ENCODE measurements around the gene WDFY3. TPM values are rescaled to one million over a fixed set of nuclear protein-coding genes. Genes with fewer than 3 reads are reported as not detected.

WDFY3 gene
- total and polyA plus RNA-seq, 2 experiments from 2014 or later: 8.0 to 89.0 TPM

DNA sequence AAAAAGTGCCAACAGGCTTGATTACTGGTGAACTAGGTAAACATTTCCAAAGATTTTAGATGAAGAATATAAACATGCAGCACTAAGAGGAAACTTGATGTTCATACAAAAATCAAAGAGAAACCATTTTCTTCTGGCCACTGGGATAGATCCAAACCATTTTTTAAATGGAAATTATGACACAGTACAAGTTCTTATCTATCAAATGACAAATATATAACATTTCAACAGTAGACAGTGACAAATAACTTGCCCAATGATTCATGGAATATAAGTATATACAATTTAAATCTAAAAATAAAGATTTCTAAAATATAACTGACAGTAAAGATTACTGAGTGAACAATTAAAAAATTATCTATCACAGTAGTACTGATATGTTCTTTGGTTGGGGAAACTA, 232.5 kb downstream of the WDFY3 start:
- H3K79me2 ChIP-seq (replicated peaks; ENCODE audit: insufficient read depth): no peaks in the 10 kb centered on the region
- peaks cover 35% of the 10 kb centered on the region for H3K36me3 Mint-ChIP-seq (ENCODE audit: low read depth)
- H3K4me3 ChIP-seq: no peak overlapping the region
- H3K4me1 Mint-ChIP-seq: no peaks in the 10 kb centered on the region
- no peak overlapping the region for H3K4me3 Mint-ChIP-seq
- H3K27me3 Mint-ChIP-seq (ENCODE audit: insufficient read depth, low read depth, poor library complexity): no peaks in the 10 kb centered on the region
- H4K20me1 ChIP-seq (replicated peaks; ENCODE audit: insufficient read depth): no peaks in the 10 kb centered on the region
- no peaks in the 10 kb centered on the region for H3K27me3 ChIP-seq (ENCODE audit: insufficient read depth)
- no peaks in the 10 kb centered on the region for H3K4me1 ChIP-seq (ENCODE audit: insufficient read depth)
- no peaks in the 10 kb centered on the region for H3K9me2 ChIP-seq (ENCODE audit: insufficient read depth)
- no peaks in the 10 kb centered on the region for H3F3A ChIP-seq (replicated peaks; ENCODE audit: low read depth)
- H3K27ac ChIP-seq (ENCODE audit: low read depth): no peak overlapping the region
- no peak overlapping the region for H3K27ac Mint-ChIP-seq
- no peak overlapping the region for H3K4me2 ChIP-seq
- TF ChIP-seq EZH2phosphoT487 (IDR thresholded peaks at IDR 0.05; ENCODE audit: unreplicated experiment): no peak
- TF ChIP-seq, protein P1, sequence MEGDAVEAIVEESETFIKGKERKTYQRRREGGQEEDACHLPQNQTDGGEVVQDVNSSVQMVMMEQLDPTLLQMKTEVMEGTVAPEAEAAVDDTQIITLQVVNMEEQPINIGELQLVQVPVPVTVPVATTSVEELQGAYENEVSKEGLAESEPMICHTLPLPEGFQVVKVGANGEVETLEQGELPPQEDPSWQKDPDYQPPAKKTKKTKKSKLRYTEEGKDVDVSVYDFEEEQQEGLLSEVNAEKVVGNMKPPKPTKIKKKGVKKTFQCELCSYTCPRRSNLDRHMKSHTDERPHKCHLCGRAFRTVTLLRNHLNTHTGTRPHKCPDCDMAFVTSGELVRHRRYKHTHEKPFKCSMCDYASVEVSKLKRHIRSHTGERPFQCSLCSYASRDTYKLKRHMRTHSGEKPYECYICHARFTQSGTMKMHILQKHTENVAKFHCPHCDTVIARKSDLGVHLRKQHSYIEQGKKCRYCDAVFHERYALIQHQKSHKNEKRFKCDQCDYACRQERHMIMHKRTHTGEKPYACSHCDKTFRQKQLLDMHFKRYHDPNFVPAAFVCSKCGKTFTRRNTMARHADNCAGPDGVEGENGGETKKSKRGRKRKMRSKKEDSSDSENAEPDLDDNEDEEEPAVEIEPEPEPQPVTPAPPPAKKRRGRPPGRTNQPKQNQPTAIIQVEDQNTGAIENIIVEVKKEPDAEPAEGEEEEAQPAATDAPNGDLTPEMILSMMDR (conservative IDR thresholded peaks at IDR 0.05; ENCODE audit: low read depth in 2 of 2): no peak
- no peak for TF ChIP-seq ZNF331 (CRISPR knock-in tag; IDR thresholded peaks at IDR 0.05; ENCODE audit: low read depth)
- H3K9me3 Mint-ChIP-seq: no peaks in the 10 kb centered on the region
- peaks cover 17% of the 10 kb centered on the region; the same call in 1 of the 2 replicates for H3K36me3 ChIP-seq (ENCODE audit: insufficient read depth)
- no peak for DNase-seq (ENCODE audit: low spot score)
- no peak overlapping the region for H2AFZ ChIP-seq
- ATAC-seq: no peak

DNA sequence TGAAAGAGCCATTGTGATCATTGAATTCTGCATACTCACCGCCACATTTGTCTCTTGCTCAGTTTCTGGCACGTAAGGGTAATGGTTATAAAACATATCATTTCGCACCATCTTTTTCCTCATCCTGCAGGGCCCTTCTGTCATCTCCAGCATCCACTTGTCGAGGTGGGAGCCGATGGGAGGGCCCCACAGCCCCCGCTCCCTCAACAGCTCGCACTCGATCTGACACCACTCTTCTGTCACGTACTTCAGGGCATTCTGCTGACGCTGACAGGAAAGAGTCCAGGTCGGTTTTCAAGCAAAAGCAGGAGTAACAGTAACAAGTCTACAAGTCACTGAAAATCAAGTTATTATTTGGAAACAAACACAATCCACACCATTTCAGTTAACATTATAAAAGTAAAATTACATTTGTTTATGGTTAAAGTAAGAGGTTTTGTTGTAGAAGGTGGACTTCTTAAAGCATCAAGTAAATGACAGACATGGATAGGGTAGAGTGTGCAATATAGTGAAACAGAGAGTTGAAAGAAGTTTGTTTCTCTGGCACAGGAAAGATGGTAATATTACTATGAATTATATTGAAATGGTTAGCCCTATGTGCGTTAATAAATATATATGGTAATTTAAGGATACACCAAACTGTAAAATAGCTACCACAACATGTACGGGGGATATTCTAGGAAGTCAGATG, 233.0 kb downstream of the WDFY3 start:
- H3K4me3 Mint-ChIP-seq: no peak overlapping the region
- DNase-seq (ENCODE audit: low spot score) (no peak), ATAC-seq (no peak)
- no peaks in the 10 kb centered on the region for H4K20me1 ChIP-seq (replicated peaks; ENCODE audit: insufficient read depth)
- no peak overlapping the region for H3K4me2 ChIP-seq
- H3K9me2 ChIP-seq (ENCODE audit: insufficient read depth): no peaks in the 10 kb centered on the region
- H3K79me2 ChIP-seq (replicated peaks; ENCODE audit: insufficient read depth): no peaks in the 10 kb centered on the region
- no peak overlapping the region for H3K27ac ChIP-seq (ENCODE audit: low read depth)
- no peak overlapping the region for H3K4me3 ChIP-seq
- peaks cover 15% of the 10 kb centered on the region; the same call in 1 of the 2 replicates for H3K36me3 ChIP-seq (ENCODE audit: insufficient read depth)
- H3K27ac Mint-ChIP-seq: no peak overlapping the region
- peaks cover 30% of the 10 kb centered on the region for H3K36me3 Mint-ChIP-seq (ENCODE audit: low read depth)
- no peaks in the 10 kb centered on the region for H3K27me3 Mint-ChIP-seq (ENCODE audit: insufficient read depth, low read depth, poor library complexity)
- no peaks in the 10 kb centered on the region for H3K4me1 Mint-ChIP-seq
- H3K9me3 Mint-ChIP-seq: no peaks in the 10 kb centered on the region
- H3K27me3 ChIP-seq (ENCODE audit: insufficient read depth): no peaks in the 10 kb centered on the region
- no peaks in the 10 kb centered on the region for H3F3A ChIP-seq (replicated peaks; ENCODE audit: low read depth)
- no peak overlapping the region for H2AFZ ChIP-seq
- no peaks in the 10 kb centered on the region for H3K4me1 ChIP-seq (ENCODE audit: insufficient read depth)
- TF ChIP-seq STAT1 (IDR thresholded peaks at IDR 0.05; ENCODE audit: unreplicated experiment): no peak
- TF ChIP-seq, protein P1 (conservative IDR thresholded peaks at IDR 0.05; ENCODE audit: low read depth in 2 of 2): no peak
- no peak for TF ChIP-seq ZNF114 (CRISPR knock-in tag; IDR thresholded peaks at IDR 0.05)
- TF ChIP-seq, protein P2, sequence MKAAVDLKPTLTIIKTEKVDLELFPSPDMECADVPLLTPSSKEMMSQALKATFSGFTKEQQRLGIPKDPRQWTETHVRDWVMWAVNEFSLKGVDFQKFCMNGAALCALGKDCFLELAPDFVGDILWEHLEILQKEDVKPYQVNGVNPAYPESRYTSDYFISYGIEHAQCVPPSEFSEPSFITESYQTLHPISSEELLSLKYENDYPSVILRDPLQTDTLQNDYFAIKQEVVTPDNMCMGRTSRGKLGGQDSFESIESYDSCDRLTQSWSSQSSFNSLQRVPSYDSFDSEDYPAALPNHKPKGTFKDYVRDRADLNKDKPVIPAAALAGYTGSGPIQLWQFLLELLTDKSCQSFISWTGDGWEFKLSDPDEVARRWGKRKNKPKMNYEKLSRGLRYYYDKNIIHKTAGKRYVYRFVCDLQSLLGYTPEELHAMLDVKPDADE (IDR thresholded peaks at IDR 0.05): no peak
- no peak for TF ChIP-seq NANOG (IDR thresholded peaks at IDR 0.05; ENCODE audit: borderline replicate concordance)
- no peak for TF ChIP-seq EZH2 (IDR thresholded peaks at IDR 0.05; ENCODE audit: low read depth, unreplicated experiment)
- TF ChIP-seq JUNB (IDR thresholded peaks at IDR 0.05; ENCODE audit: unreplicated experiment): no peak
- TF ChIP-seq, protein P3, sequence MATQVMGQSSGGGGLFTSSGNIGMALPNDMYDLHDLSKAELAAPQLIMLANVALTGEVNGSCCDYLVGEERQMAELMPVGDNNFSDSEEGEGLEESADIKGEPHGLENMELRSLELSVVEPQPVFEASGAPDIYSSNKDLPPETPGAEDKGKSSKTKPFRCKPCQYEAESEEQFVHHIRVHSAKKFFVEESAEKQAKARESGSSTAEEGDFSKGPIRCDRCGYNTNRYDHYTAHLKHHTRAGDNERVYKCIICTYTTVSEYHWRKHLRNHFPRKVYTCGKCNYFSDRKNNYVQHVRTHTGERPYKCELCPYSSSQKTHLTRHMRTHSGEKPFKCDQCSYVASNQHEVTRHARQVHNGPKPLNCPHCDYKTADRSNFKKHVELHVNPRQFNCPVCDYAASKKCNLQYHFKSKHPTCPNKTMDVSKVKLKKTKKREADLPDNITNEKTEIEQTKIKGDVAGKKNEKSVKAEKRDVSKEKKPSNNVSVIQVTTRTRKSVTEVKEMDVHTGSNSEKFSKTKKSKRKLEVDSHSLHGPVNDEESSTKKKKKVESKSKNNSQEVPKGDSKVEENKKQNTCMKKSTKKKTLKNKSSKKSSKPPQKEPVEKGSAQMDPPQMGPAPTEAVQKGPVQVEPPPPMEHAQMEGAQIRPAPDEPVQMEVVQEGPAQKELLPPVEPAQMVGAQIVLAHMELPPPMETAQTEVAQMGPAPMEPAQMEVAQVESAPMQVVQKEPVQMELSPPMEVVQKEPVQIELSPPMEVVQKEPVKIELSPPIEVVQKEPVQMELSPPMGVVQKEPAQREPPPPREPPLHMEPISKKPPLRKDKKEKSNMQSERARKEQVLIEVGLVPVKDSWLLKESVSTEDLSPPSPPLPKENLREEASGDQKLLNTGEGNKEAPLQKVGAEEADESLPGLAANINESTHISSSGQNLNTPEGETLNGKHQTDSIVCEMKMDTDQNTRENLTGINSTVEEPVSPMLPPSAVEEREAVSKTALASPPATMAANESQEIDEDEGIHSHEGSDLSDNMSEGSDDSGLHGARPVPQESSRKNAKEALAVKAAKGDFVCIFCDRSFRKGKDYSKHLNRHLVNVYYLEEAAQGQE (IDR thresholded peaks at IDR 0.05; ENCODE audit: unreplicated experiment): no peak
- no peak for TF ChIP-seq CREB1 (CRISPR knock-in tag; IDR thresholded peaks at IDR 0.05; ENCODE audit: low read depth)
- no peak for TF ChIP-seq ZNF331 (CRISPR knock-in tag; IDR thresholded peaks at IDR 0.05; ENCODE audit: low read depth)
